Lower leg skin (tissue), 3 donors: Measurements from ENCODE around the gene UGT1A8.

Source experiments
- POLR2A ChIP-seq, 2 donors: fragments of 450-650 bp; IDR thresholded peaks; one replicate each; pipeline ENCODE4 v1.6.1; 2016 to 2017; ENCODE audit warnings: antibody characterized with exemption in 2 of 2, mild to moderate bottlenecking in 1 of 2, moderate library complexity in 1 of 2
- TF ChIP-seq, protein P1 (sequence below), 3 donors: fragments of 450-650 bp; IDR thresholded peaks; one replicate each; pipeline ENCODE4 v1.5.1; 2016; ENCODE audit warnings: antibody characterized with exemption in 3 of 3, mild to moderate bottlenecking in 3 of 3, moderate library complexity in 2 of 3

DNA sequence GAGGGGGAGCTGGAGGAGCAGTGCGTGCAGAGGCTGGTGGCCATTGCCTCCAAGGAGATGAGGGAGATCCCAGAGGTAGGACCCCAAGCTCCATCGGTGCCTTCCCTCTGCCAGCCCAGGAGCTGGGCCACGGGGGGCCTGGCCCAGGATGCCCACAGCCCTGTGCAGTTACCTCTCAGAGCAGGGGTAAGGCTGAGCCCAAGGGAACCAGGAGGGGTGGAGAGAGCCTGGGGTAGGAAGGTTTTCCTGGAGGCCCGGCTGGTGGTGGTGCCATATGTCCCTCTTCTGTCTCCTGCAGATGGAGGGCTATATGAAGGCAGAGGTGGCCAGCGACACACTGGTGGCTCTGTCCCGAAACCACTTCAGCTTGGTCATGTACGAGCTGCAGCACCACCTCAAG lies 172.1 kb downstream of the UGT1A8 start:
- TF ChIP-seq, protein P1, sequence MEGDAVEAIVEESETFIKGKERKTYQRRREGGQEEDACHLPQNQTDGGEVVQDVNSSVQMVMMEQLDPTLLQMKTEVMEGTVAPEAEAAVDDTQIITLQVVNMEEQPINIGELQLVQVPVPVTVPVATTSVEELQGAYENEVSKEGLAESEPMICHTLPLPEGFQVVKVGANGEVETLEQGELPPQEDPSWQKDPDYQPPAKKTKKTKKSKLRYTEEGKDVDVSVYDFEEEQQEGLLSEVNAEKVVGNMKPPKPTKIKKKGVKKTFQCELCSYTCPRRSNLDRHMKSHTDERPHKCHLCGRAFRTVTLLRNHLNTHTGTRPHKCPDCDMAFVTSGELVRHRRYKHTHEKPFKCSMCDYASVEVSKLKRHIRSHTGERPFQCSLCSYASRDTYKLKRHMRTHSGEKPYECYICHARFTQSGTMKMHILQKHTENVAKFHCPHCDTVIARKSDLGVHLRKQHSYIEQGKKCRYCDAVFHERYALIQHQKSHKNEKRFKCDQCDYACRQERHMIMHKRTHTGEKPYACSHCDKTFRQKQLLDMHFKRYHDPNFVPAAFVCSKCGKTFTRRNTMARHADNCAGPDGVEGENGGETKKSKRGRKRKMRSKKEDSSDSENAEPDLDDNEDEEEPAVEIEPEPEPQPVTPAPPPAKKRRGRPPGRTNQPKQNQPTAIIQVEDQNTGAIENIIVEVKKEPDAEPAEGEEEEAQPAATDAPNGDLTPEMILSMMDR (IDR thresholded peaks at IDR 0.05): no peak
- no peak for TF ChIP-seq POLR2A (IDR thresholded peaks at IDR 0.05)
